GM12892 (cell line): Measurements from ENCODE around the gene C5orf46.
"Not testable (repeated sequence)": the region's sequence is repeated elsewhere in the genome, so short reads cannot be mapped to it uniquely, and the experiment has no call there.

Experiments
- POLR2AphosphoS5 ChIP-seq: IDR thresholded peaks from 2 replicates; pipeline ENCODE4 v1.6.1; 2011; ENCODE audit warnings: low read depth, low read length, control low read depth
- TAF1 ChIP-seq: IDR thresholded peaks from 2 replicates; pipeline ENCODE4 v1.6.1; 2011; ENCODE audit warnings: low read depth, mild to moderate bottlenecking, control low read depth, low read length, borderline replicate concordance

DNA sequence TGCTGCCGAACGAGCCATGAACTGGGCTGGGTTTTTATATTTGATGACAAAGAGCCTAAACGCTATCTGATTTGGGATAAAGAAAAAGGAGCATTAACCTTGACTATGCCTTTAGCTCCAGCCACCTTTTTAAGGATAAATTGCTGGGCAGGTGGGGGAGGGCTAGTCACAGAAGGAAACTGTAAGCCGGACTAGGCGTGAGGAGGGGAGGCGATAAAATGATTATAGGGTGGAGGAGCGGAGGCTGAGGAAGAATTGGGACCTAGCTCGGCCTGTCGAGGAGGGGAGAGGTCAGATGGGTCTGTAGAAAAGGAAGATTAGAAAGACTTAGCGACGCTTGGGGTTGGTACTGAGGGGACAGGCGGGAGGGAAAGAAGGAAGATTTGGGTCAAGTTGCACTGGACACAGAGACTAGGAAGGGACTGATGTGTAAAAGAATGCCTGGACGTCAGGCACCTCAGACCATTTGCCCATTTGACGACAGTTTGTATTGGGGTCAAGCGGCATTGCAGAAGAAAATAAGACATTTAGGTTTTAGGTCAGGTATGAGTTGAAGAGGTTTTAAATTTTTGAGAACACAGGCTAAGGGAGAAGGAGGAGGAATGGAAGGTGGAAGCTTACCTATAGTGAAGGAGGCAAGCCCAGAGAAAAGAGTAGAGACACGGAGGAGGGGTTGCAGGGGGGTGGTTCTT, 33.4 kb downstream of the C5orf46 start:
- TF ChIP-seq TAF1, POLR2AphosphoS5: not testable (repeated sequence)
